IPS DF 6.9 (cell line): ENCODE measurements around the gene DUS3L.

Experiments
- DNase-seq: peaks from one replicate; pipeline ENCODE4 v3.0.0-alpha.2; 2013; ENCODE audit warnings: low read depth, low spot score
- H3K27ac ChIP-seq: one replicate; pipeline ENCODE4 v1.5.1; 2013; ENCODE audit warnings: low read length, control low read depth
- H3K27me3 ChIP-seq: 2 replicates; pipeline ENCODE4 v1.6.1; 2013; ENCODE audit warnings: mild to moderate bottlenecking, low read length; ENCODE audit not compliant: control insufficient read depth, insufficient read depth
- H3K36me3 ChIP-seq: 2 replicates; pipeline ENCODE4 v1.6.1; 2013; ENCODE audit warnings: low read length; ENCODE audit not compliant: control insufficient read depth, insufficient read depth
- H3K4me1 ChIP-seq: 2 replicates; pipeline ENCODE4 v1.6.1; 2013; ENCODE audit warnings: low read length; ENCODE audit not compliant: control insufficient read depth, insufficient read depth
- H3K4me3 ChIP-seq: 2 replicates; pipeline ENCODE4 v1.5.1; 2013; ENCODE audit warnings: mild to moderate bottlenecking, low read length
- H3K9me3 ChIP-seq: 2 replicates; pipeline ENCODE4 v1.6.1; 2013; ENCODE audit warnings: low read length, inconsistent platforms; ENCODE audit not compliant: control insufficient read depth, insufficient read depth
- WGBS: extraction: QIAGEN DNeasy Blood & Tissue Kit; methylation state at CpG from one replicate; pipeline ENCODE4 v1.1.7; 2013; ENCODE audit warnings: mixed read lengths, missing lambda C conversion rate; ENCODE audit not compliant: insufficient read length, insufficient coverage; 5-methylcytosine and 5-hydroxymethylcytosine counted together

DUS3L gene

DNA sequence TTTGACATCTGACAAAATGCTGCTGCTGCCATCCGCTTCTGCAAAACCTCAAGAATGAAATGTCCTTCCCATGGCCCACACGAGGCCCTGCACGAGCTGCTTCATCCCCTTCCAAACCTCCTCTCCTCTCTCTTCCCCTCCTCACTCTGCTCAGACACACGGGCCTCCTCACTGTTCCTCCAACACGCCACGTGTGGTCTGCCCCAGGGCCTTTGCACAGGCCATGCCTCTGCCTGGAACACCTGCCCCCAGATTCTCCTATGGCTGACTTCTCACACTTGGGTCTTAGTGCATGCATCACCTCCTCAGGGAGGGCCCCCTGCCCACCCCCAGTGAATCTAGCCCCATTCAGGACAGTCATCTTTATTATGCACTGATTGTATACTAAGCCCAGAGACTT is 29.8 kb upstream of the DUS3L start:
- WGBS: no CpG with 5 or more reads among the region's 6 CpGs
- Histone ChIP-seq H3K9me3 (no peaks in the 10 kb centered on the region), H3K36me3 (no peaks in the 10 kb centered on the region), H3K4me3 (no peak overlapping the region), H3K27me3 (no peaks in the 10 kb centered on the region), H3K4me1 (no peaks in the 10 kb centered on the region), H3K27ac (no peak overlapping the region)
- DNase-seq: no peak

DNA sequence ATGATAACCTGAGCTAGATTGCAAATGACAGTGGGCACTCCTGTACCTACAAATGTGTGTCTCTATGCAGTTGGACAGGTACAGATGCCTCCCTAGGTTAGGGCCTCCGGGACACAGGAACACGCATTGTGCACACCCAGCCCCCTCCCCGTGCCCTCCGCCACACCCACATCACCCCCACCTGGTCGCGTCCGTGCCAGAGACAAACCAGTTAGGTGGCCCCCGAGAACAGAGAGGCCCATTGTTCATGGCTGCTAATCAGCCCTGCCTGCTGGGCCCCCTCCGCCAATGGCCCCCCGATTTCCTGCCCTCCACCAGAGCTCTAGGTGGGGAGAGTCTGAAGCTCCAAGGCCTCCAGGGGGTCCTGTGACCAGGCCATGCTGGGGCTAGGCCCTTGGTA is 27.6 kb upstream of the DUS3L start:
- Histone ChIP-seq H3K27me3 (no peaks in the 10 kb centered on the region), H3K4me3 (no peak overlapping the region), H3K27ac (no peak overlapping the region), H3K9me3 (no peaks in the 10 kb centered on the region), H3K36me3 (no peaks in the 10 kb centered on the region), H3K4me1 (no peaks in the 10 kb centered on the region)
- no peak for DNase-seq
- WGBS: no CpG with 5 or more reads among the region's 10 CpGs

DNA sequence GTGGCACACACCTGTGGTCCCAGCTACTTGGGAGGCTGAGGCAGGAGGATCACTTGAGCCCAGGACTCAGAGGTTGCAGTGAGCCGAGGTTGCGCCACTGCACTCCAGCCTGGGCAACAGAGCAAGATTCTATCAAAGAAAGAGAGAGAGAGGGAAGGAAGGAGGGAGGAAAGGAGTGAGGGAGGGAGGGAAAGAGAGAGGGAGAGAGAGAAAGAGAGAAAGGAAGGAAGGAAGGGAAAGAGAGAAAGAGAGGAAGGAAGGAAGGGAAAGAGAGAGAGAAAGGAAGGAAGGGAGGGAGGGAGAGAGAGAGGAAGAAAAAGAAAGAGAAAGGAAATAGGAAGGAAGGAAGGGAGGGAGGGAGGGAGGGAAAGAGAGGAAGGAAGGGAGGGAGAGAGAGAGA is 26.3 kb upstream of the DUS3L start:
- DNase-seq: no peak
- no peaks in the 10 kb centered on the region for H3K9me3 ChIP-seq
- no peaks in the 10 kb centered on the region for H3K4me1 ChIP-seq
- no peak overlapping the region for H3K4me3 ChIP-seq
- WGBS: no CpG with 5 or more reads among the region's 2 CpGs
- H3K27ac ChIP-seq: no peak overlapping the region
- no peaks in the 10 kb centered on the region for H3K36me3 ChIP-seq
- H3K27me3 ChIP-seq: no peaks in the 10 kb centered on the region

DNA sequence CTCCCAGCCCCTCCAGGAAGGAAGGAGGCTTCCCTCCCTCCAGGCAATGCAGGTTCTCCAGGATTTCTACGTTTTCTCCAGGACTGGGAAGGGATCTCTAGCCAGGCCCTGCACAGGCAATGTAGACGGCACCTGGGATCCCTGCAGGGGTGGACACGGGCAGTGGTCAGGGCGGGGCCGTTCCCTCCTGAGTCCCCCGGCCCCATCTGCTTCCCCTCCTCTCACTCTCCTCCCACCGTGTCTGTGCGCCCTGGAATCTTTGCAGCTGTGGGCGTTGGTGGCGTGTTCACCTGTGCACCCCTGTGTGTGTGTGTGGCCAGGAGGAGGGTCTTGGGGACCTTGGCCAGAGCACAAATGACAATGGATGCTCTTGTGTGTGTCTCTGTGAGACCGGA is 23.9 kb upstream of the DUS3L start:
- DNase-seq: no peak
- Histone ChIP-seq H3K4me3 (no peak overlapping the region), H3K9me3 (no peaks in the 10 kb centered on the region), H3K4me1 (no peaks in the 10 kb centered on the region), H3K27ac (no peak overlapping the region), H3K36me3 (no peaks in the 10 kb centered on the region), H3K27me3 (no peaks in the 10 kb centered on the region)
- no CpG with 5 or more reads among the region's 11 CpGs for WGBS

DNA sequence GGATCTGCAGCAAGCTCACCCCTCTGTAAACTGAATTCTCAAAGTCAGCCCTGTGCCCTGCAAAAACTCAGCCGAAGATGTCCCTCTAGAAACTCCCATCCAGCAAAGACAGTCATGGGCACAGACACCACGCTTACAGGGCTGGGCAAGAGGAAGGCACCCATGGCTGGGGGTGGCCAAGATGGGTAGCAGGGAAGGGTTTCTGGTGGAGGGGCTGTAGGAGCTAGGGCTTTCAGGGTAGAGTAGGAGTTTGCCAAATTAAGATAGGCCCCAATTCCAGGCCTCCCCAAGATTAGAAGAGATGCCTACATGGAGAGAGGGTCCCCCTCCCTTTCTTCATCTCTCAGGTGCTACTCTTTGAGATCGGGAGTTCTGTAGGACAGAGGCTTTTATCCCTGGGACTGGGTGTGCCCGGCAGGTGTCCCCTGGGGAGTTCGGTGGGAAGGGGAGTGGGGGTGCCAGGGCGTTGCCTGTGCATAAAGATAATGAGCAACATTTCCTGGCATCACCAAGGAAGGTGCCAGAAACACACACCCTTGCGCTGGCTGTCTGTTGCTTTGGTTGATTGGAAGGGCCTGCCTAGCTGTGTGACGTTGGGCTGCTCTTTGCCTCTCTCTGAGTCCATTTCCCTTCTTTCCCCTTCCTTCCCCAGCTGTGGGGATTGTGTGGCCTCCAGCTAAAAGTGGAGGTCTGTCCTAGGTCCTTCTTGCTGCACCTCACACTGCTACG is 23.3 kb upstream of the DUS3L start:
- no CpG with 5 or more reads among the region's 9 CpGs for WGBS
- Histone ChIP-seq H3K27ac (no peak overlapping the region), H3K36me3 (no peaks in the 10 kb centered on the region), H3K4me1 (no peaks in the 10 kb centered on the region), H3K4me3 (no peak overlapping the region), H3K9me3 (no peaks in the 10 kb centered on the region), H3K27me3 (no peaks in the 10 kb centered on the region)
- DNase-seq: no peak

GRCh38 chr19:5811117-5811516 is 20.2 kb upstream of the DUS3L start:
- no peak overlapping the region for H3K4me3 ChIP-seq
- H3K27me3 ChIP-seq: no peaks in the 10 kb centered on the region; the same call in 1 of the 2 replicates
- WGBS: no CpG with 5 or more reads among the region's 4 CpGs
- no peaks in the 10 kb centered on the region for H3K36me3 ChIP-seq
- H3K9me3 ChIP-seq: no peaks in the 10 kb centered on the region
- no peak for DNase-seq
- H3K4me1 ChIP-seq: no peaks in the 10 kb centered on the region
- H3K27ac ChIP-seq: no peak overlapping the region

DNA sequence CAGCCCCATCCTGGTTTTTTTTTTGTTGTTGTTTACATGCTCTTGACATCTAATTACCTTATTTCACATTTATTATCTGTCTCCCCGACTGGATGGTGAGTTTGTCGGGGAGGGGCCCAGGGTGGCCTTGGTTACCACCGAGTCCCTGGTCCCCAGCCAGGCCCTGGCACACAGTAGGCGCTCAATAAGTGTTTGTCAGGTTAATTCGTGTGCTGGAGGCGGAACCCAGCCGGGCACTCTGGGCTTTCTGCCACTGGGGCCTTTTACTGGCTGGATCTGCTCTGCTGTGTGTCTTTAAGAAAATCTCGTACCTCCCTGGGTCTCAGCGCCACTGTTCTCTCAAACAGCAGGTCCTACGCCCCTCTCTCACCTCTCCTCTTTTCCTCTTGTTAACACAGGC is 18.5 kb upstream of the DUS3L start:
- Histone ChIP-seq H3K9me3 (no peaks in the 10 kb centered on the region), H3K4me1 (no peaks in the 10 kb centered on the region), H3K4me3 (no peak overlapping the region), H3K27me3 (no peaks in the 10 kb centered on the region; the same call in 1 of the 2 replicates), H3K36me3 (no peaks in the 10 kb centered on the region), H3K27ac (no peak overlapping the region)
- no peak for DNase-seq
- no CpG with 5 or more reads among the region's 10 CpGs for WGBS

DNA sequence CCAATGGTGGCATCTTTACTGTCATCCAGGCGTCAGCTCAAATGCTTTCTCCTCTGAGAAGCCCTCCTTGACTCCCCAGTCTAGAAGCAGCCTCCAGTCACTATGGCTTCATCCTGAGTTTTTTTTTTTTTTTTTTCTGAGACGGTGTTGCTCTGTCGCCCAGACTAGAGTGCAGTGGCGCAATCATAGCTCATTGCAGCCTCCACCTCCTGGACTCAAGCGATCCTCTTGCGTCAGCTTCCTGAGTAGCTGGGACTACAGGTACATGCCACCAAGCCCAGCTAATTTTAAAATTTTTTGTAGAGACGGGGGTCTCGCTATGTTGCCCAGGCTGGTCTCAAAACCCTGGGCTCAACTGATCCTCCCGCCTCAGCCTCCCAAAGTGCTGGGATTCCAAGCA is 18.1 kb upstream of the DUS3L start:
- Histone ChIP-seq H3K27me3 (no peaks in the 10 kb centered on the region; the same call in 1 of the 2 replicates), H3K9me3 (no peaks in the 10 kb centered on the region), H3K27ac (no peak overlapping the region), H3K4me1 (no peaks in the 10 kb centered on the region), H3K36me3 (no peaks in the 10 kb centered on the region), H3K4me3 (no peak overlapping the region)
- DNase-seq: no peak
- WGBS: no CpG with 5 or more reads among the region's 9 CpGs

DNA sequence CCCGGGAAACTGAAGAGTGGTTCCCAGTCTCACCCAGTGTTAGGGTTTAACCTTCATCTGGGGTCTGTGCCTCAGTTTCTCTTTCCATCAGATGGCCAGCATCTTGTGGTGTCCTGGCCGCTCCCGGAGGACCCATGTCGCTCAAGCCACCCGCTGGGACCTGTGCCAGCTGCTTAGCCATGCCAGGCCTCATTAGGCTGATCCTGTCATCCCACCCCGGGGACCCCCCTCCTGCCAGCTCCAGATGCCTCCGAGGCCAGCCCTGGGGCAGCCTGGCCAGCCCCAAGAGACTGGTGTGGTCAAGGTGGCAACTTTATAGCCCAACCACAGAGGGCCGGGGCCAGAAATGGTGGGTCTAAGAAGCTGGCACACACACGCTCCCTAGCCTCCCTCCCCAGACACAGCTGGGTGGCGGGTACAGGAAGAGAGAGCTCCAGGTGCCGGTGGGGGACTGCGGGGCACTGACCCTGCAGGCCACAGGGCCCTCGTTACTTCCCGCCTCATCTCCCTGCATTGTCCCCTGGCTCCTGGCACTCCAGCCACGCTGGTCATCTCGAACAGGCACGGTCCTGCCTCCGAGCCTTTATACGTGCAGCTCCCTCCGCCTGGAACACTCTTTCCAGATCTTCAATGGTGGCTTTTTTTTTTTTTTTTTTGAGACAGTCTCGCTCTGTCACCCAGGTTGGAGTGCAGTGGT is 17.3 kb upstream of the DUS3L start:
- H3K27ac ChIP-seq: no peak overlapping the region
- no peak for DNase-seq
- no peaks in the 10 kb centered on the region for H3K36me3 ChIP-seq
- no peak overlapping the region for H3K4me3 ChIP-seq
- no CpG with 5 or more reads among the region's 21 CpGs for WGBS
- H3K4me1 ChIP-seq: peaks cover 2% of the 10 kb centered on the region; the same call in 1 of the 2 replicates
- H3K9me3 ChIP-seq: no peaks in the 10 kb centered on the region
- peaks cover under 1% of the 10 kb centered on the region; the same call in 1 of the 2 replicates for H3K27me3 ChIP-seq

- H3K27ac ChIP-seq: no peak overlapping the region
- H3K27me3 ChIP-seq: peaks cover 1% of the 10 kb centered on the region; the same call in 1 of the 2 replicates
- no peak for DNase-seq
- H3K4me3 ChIP-seq: no peak overlapping the region
- no CpG with 5 or more reads among the region's 5 CpGs for WGBS
- H3K4me1 ChIP-seq: peaks cover 2% of the 10 kb centered on the region; the same call in 1 of the 2 replicates
- H3K36me3 ChIP-seq: no peaks in the 10 kb centered on the region
- H3K9me3 ChIP-seq: no peaks in the 10 kb centered on the region
Observed at GRCh38 chr19:5806905-5807304, 15.9 kb upstream of the DUS3L start.
